ENCODE measurements around the gene ARX.

Gene ARX

GRCh38 chrX:25012433-25012735, 3.4 kb downstream of the ARX start:
- H3K4me3 ChIP-seq (ENCODE audit: low read length) = no peak overlapping the region
- no peak for DNase-seq (ENCODE audit: low read depth)
- no peak for TF ChIP-seq CTCF (conservative IDR thresholded peaks at IDR 0.05; ENCODE audit: low read depth, low read length)

GRCh38 chrX:25011589-25012432, 4.0 kb downstream of the ARX start:
- no peak for TF ChIP-seq CTCF (conservative IDR thresholded peaks at IDR 0.05; ENCODE audit: low read depth, low read length)
- no peak overlapping the region for H3K4me3 ChIP-seq (ENCODE audit: low read length)
- no peak for DNase-seq (ENCODE audit: low read depth)

- H3K4me3 ChIP-seq (ENCODE audit: low read length) = no peak overlapping the region
- no peak for DNase-seq (ENCODE audit: low read depth)
- no peak for TF ChIP-seq CTCF (conservative IDR thresholded peaks at IDR 0.05; ENCODE audit: low read depth, low read length)
These were observed 4.8 kb downstream of the ARX start for GRCh38 chrX:25010784-25011588.

GRCh38 chrX:25009407-25009806, 6.4 kb downstream of the ARX start:
- TF ChIP-seq CTCF (conservative IDR thresholded peaks at IDR 0.05; ENCODE audit: low read depth, low read length) = no peak
- no peak overlapping the region for H3K4me3 ChIP-seq (ENCODE audit: low read length)
- DNase-seq (ENCODE audit: low read depth) = no peak

- TF ChIP-seq CTCF (conservative IDR thresholded peaks at IDR 0.05; ENCODE audit: low read depth, low read length) = no peak
- no peak overlapping the region for H3K4me3 ChIP-seq (ENCODE audit: low read length)
- DNase-seq (ENCODE audit: low read depth) = no peak
These were observed 8.4 kb downstream of the ARX start for GRCh38 chrX:25007059-25008053.

GRCh38 chrX:25006586-25007058, 9.1 kb downstream of the ARX start:
- no peak for TF ChIP-seq CTCF (conservative IDR thresholded peaks at IDR 0.05; ENCODE audit: low read depth, low read length)
- H3K4me3 ChIP-seq (ENCODE audit: low read length) = no peak overlapping the region
- DNase-seq (ENCODE audit: low read depth) = no peak
